ENCODE data around the gene SH3RF1. TPM values are rescaled to one million over a fixed set of nuclear protein-coding genes. Genes with fewer than 3 reads are reported as not detected.
"Not testable (repeated sequence)": the region's sequence is repeated elsewhere in the genome, so short reads cannot be mapped to it uniquely, and the experiment has no call there.

Gene SH3RF1
- total RNA-seq, 1 experiment from 2014 or later: 4.0 TPM

DNA sequence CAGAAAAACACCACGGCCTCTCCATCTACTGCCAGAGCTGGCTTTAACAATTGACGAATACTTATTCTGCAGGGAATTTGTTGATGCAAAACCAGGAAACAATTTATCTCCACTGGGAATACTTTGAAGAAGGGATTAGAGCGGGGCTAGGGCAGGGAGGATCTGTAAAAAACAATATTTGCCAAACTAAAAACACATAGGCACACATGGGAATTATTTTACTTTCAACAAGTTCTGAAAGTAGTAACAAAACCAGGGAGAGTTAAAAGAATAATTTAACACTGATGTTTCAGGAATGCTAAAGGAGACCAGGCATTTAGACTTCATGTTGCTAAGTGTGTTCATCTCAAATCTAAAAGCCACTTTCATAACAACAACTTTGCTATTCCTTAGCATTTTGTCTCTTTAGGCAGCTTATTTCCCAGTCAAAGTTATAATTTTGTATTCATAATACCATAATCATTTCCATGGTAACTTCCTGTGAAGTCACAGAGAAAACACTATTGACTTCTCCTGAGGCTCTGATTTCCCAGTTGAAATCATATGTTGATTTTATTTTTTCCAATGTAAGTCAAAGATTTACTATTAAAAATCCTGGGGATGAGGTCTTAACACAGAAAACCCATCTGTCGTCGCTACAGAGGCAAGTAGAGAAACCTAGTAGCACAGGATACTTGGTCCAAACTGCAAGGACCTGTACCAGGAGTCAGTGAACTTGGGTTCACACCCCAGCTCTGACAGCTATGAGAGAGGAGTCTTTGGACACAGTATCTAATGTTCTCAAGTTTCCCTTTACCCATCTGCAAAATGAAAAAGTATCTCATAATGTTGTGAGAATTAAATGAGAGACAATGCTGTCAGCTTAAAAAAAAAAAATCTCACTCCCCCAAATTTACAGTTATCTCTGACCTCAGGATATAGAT is 69.3 kb downstream of the SH3RF1 start:
- no peak for DNase-seq (ENCODE audit: low spot score)

DNA sequence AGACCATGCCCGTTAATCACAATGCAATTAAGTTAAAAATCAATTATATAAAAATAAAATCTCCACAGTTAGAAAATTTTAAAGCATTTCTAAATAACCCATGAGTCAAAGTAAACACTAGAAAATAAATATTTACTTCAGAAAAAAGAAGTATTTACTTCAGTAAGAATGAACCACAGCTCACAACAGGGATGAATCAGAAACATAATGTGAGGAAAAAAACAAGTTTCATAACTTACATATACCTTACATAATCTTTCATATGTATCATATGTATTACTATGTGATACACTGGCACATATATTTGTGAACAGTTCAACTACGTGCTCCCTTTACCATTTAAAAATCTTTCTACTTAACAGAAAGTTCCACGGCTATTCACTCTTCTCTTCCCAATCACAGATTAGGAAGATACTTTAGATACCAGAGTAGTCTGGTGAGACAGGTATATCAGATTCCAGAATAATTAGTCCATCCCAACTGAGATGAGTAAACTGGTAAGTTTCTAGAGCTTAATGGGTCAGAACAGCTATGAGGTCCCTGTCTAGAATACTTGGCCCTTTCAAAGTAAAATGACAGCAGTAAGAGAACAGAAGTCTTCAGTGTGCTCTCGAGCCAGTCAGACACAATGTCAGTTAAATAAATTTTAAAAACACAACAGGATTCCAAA is 70.3 kb downstream of the SH3RF1 start:
- DNase-seq (ENCODE audit: low spot score): no peak

- DNase-seq (ENCODE audit: low spot score): no peak
These were observed 71.6 kb downstream of the SH3RF1 start for GRCh38 chr4:169199184-169199583.

DNA sequence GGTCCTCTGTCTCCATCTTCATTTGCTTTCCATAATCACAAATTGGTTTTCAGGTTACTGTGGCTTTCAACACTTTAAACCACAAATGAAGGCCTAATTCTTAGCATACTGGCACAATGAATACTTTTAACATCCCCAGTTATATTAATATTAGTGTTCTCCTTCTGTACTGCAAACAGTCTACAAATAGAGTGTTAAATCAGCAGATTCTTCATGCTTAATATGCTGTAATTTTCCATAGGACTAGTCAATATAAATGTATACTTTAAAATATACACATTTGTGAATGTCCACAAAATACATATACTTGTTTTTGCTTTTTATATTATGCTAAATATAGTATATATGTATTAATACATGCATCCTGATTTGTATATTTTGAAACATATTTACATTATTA is 72.6 kb downstream of the SH3RF1 start:
- DNase-seq (ENCODE audit: low spot score): no peak

DNA sequence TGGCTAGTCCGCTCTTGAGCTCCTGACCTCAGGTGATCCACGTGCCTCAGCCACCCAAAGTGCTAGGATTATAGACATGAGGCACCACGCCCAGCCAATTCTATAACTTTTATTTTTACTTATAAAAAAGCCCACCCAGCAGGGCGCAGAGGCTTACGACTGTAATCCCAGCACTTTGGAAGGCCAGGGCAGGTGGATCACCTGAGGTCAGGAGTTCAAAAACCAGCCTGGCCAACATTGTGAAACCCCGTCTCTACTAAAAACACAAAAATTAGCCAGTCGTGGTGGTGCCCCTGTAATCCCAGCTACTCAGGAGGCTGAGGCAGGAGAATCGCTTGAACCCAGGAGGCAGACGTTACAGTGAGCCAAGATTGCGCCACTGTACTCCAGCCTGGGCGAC is 73.5 kb downstream of the SH3RF1 start:
- not testable (repeated sequence) for DNase-seq (ENCODE audit: low spot score)

DNA sequence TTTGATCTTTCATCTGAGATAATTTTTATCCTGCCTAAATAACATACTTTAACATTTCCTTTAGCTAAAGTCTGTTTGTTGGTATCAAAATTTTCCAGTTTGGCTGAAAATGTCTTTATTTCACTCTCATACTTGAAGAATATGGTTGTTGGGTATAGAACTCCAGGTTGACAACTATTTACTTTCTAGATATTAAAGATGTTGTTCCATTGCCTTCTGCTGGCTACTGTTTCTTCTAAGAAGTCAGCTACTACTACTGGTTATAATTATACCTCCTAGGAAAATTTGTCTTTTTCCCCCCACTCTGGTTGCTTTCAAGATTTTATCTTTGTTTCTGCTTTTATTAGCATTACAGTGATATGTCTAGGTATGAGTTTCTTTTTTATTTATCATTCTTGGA is 75.7 kb downstream of the SH3RF1 start:
- no peak for DNase-seq (ENCODE audit: low spot score)

DNA sequence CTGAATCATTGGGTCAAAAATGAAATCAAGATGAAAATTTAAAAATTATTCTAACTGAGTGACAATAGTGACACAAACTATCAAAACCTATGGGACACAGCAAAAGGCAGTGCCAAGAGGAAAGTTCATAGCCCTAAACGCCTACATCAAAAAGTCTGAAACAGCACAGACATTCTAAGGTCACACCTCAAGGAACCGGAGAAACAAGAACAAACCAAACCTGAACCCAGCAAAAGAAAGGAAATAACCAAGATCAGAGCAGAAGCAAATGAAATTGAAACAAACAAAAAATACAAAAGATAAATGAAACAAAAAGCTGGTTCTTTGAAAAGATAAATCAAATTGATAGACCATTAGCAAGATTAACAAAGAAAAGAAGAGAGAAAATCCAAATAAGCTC is 80.8 kb downstream of the SH3RF1 start:
- not testable (repeated sequence) for DNase-seq (ENCODE audit: low spot score)

DNA sequence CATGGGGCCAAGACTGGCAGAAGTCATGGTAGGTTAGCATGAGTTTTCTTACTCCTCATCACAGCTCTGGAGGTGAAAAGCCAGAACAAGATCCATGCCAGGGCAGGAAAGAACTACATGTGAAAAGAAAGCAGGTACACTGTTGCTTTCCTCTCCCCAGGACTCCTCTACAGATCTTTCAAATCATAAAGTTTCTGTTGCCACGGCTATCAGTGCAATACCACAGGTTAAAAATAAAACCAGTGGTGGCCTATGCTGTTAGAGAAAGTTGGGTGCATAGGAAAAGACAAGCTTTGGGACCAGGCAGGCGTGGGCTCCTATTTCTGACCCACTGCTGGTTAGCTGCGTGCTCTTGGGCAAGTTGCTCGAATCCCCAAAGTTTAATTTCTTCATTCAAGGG is 81.4 kb downstream of the SH3RF1 start:
- DNase-seq (ENCODE audit: low spot score): no peak

- no peak for DNase-seq (ENCODE audit: low spot score)
These were observed 82.6 kb downstream of the SH3RF1 start for GRCh38 chr4:169188204-169188603.

DNA sequence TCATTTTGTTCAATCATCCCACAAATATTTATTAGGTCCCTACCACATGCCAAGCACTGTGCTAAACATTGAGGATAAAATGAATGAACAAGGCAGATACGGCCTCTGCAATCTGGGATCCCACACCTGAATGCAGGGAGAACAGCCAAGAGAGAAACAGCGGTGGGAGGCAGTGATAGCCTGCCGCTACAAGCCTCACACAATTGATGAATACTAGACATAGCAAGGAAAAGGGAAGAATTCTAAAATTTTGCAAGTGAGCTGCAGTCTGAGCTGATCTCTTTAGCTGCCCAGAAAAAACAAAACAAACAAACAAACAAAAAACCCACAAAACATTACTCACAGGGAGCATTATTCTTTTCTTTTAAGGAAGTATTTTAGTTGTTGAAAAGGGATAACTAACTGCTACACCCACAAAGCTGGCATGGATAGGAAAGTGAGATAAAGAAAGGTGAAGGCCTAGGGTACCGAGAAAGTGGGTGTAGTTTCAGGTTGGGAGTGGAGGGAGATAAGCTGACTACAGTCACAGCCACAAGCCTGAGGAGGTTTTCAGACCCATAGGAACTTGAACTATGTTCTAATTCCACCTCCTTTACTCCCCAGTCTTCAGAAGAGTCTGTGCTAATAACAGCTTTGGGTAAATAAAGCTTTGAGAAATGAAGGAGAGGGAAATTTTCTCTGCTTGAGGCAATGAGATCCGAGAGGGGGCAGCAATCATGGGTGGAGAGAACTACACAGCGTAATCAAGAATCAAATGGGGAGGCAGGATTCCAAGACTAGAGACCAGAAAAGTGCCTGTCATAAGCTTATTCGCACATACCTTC is 85.4 kb downstream of the SH3RF1 start:
- no peak for DNase-seq (ENCODE audit: low spot score)

GRCh38 chr4:169184686-169185085 is 86.1 kb downstream of the SH3RF1 start:
- no peak for DNase-seq (ENCODE audit: low spot score)

GRCh38 chr4:169184236-169184635 is 86.5 kb downstream of the SH3RF1 start:
- no peak for DNase-seq (ENCODE audit: low spot score)

DNA sequence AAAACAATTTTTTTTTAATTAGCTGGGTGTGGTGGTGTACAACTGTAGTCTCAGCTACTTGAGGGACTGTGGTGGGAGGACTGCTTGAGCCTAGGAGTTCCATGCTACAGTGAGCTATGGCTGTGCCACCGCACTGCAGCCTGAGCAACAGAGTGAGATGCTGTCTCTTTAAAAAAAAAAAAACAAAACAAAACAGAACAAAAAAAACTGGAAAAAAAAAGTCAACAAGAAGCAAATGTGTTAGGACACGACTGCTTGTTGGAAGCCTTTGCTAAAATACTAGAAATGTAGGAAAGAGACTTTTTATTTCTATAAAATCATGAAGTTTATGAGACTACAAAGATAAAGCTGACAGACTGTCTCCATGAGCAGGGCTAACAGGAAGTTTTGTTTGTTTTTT is 87.2 kb downstream of the SH3RF1 start:
- no peak for DNase-seq (ENCODE audit: low spot score)

- no peak for DNase-seq (ENCODE audit: low spot score)
These were observed 90.9 kb downstream of the SH3RF1 start for GRCh38 chr4:169179609-169180521.

DNA sequence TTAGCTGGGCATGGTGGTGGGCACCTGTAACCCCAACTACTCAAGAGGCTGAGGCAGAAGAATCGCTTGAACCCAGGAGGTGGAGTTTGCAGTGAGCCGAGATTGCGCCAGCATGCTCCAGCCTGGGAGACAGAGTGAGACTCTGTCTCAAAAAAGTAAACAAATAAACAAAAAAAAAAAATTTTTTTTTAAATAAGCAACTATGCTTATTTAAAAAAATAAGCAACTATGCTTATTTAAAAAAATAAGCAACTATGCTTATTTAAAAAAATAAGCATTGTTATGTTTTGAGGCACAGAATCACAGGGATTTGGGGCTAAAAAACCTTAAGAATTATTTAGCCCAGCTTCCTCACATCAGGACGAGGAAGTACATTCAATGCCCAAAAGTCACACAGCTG is 92.7 kb downstream of the SH3RF1 start:
- not testable (repeated sequence) for DNase-seq (ENCODE audit: low spot score)

GRCh38 chr4:169175476-169175875 is 95.3 kb downstream of the SH3RF1 start:
- DNase-seq (ENCODE audit: low spot score): no peak

GRCh38 chr4:169175035-169175434 is 95.7 kb downstream of the SH3RF1 start:
- no peak for DNase-seq (ENCODE audit: low spot score)

DNA sequence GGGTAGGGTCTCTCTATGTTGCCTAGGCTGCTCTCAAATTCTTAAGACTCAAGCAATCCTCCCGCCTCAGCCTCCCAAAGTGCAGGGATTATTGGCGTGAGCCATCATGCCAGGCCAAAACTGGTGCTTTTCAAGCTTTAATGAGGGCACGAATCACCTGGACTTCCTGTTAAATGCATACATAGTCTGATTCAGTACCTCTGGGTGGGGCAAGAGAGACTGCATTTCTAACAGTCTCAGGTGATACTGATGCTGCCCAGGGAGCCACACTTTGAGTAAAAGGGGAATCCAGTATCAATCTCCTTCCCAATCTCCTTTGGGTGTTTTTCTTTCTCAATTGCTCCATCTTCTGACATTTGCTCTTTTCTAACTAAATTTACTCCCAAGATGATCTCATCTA is 96.5 kb downstream of the SH3RF1 start:
- DNase-seq (ENCODE audit: low spot score): no peak

DNA sequence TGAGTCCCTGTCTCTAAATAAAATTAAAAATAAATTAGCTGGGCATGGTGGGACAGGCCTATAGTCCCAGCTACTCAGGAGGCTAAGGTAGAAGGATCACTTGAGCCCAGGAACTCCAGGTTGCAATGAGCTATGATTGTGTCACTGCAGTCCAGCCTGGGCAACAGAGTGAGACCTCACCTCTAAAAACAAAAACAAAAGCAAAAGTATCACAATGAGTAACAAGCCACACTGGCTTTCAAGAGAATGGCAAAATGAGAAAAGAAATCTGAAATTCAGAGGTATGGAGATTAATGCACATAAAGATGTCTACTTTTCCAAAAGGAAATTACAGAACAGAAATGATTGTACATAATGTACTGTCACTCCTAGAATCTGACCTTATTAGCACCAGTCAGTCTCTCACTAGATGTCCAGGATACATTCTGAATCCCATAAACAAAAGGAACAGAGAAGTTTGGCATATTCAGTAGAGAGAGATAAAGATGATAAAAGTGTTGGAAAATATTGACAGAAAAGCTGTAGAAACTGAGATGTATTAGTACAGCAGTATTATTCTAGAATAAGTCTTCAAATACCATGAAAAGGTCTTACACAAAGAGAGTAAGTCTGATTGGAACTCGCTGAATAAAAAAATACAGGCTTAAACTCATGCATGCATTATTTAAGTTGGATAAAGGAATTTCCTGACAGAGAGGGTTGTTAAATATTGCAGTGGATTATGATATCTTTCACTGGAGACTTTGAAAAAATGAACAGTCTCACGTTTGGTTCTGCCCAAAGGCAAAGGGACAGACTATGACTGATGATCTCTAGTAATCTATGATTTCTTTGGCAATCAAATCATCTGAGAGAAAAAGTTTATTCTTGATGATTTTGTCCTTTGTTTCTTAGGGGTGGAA is 102.5 kb downstream of the SH3RF1 start:
- no peak for DNase-seq (ENCODE audit: low spot score)

Data from H4 (cell line).